Activated T-helper 1 cell treated with anti-CD3 and anti-CD28 coated beads, Interleukin-2, amount 50 U/mL, for 16 hours (primary cell): Measurements from ENCODE around the gene CSNK1G3.
"Not testable (repeated sequence)": the region's sequence is repeated elsewhere in the genome, so short reads cannot be mapped to it uniquely, and the experiment has no call there.

Source experiments
- DNase-seq, 2 donors: peaks; one replicate each; pipeline ENCODE4 v3.0.0-alpha.2; 2020; ENCODE audit warnings: low read depth in 1 of 2, low spot score in 1 of 2

Gene CSNK1G3

DNA sequence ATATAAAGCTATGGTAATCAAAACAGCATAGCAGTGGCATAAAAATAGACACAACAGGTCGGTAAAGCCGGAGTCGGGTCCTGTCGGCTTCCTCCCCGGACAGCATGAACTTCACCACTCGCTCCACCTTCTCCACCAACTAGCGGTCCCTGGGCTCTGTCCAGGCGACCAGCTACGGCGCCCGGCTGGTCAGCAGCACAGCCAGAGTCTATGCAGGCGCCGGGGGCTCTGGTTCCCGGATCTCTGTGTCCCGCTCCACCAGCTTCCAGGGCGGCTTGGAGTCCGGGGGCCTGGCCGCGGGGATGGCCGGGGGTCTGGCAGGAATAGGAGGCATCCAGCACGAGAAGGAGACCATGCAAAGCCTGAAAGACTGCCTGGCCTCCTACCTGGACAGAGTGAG lies 124.0 kb downstream of the CSNK1G3 start:
- no peak for DNase-seq

DNA sequence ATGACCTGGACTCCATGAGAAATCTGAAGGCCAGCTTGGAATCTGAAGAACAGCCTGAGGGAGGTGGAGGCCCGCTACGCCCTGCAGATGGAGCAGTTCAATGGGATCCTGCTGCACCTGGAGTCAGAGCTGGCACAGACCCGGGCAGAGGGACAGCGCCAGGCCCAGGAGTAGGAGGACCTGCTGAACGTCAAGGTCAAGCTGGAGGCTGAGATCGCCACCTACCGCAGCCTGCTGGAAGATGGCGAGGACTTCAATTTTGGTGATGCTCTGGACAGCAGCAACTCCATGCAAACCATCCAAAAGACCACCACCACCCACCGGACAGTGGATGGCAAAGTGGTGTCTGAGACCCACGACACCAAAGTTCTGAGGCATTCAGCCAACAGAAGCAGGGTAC lies 125.1 kb downstream of the CSNK1G3 start:
- not testable (repeated sequence) for DNase-seq

DNA sequence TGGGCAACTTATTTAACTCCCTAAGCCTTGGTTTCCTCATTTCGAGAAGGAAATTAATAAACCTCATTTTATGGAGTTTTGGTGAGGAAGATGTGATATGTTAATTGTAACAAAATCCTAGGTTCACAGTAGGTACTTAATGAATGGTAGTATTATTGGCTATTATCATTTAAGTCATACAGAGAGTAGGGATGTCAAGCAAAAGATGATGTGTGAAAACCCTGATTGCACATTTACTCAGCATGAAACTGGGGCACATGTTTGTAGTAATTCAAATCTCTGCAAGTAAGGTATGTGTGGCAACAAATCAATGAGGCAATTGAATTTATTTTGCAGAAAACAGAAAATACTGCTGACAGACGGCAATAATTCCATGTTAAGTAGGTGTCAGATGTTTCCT lies 127.3 kb downstream of the CSNK1G3 start:
- no peak for DNase-seq

- no peak for DNase-seq
Measured at GRCh38 chr5:123645024-123645603, 133.1 kb downstream of the CSNK1G3 start.

GRCh38 chr5:123647066-123647465 lies 135.1 kb downstream of the CSNK1G3 start:
- no peak for DNase-seq

DNA sequence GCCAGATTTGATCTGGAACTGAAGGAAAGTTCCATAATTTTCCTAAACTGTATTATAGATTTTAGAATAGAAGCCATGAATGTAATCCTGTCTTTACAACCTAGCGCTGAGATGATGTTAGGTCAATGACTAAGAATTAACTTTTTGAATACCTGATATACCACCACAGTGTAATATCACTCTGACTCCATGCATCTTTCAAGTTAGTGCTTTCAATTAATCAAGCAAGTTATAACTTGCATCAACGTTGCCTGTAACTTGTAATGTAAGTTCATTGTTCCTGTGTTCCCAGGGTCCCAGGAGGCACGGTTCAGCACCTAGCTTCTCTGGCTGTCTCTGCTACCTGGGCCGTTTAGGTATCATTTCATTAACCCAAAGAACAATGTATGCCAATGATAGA lies 139.3 kb downstream of the CSNK1G3 start:
- DNase-seq, result no peak

GRCh38 chr5:123659011-123659410 lies 147.0 kb downstream of the CSNK1G3 start:
- DNase-seq, result no peak

- no peak for DNase-seq
Measured at GRCh38 chr5:123659495-123659894, 147.5 kb downstream of the CSNK1G3 start.

DNA sequence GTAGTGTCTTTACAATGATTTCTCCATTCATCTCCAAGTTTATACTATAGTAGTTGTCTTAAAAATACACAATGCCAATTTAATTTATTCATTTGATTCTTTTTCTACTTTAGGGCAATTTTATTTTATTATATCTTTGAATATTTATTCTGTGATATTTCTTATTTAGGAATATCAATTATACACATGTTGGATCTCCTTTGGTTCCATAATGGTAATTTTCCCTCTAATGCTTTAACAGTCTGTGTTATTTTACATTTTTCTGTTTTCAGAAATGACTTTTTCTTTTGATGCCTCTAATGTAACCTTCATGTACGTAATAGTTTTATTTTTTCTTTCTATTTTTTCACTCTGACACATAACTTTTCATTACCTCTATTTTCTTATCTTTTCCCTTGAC lies 153.0 kb downstream of the CSNK1G3 start:
- DNase-seq, result no peak

DNA sequence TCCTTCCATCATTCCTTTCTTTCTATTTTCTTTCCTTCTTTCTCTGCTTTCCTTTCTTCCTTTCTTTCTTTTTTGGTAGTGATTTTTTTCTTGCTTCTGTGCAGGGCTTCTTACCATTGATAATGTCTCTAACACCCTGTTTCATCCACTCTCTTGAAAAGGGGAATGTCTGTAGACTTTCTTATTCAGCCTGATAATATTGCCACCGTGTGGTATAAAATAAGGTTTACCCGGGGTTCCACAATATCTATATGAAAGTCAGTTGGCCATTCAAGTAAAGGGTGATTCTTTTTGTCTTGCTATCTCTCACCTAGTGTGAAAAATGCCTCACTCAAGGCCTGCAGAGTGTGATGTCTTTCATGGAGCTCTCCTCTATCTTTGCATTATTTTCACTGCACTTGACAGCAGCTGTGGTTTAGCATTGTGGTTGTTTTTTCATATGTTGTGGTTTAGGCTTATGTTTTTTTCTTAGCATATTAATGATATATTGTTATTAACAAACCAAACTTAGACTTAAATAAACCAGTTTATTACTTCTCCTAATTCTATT lies 153.9 kb downstream of the CSNK1G3 start:
- DNase-seq, result no peak
